ENCODE data around the gene ENOSF1.

The ENOSF1 gene

DNA sequence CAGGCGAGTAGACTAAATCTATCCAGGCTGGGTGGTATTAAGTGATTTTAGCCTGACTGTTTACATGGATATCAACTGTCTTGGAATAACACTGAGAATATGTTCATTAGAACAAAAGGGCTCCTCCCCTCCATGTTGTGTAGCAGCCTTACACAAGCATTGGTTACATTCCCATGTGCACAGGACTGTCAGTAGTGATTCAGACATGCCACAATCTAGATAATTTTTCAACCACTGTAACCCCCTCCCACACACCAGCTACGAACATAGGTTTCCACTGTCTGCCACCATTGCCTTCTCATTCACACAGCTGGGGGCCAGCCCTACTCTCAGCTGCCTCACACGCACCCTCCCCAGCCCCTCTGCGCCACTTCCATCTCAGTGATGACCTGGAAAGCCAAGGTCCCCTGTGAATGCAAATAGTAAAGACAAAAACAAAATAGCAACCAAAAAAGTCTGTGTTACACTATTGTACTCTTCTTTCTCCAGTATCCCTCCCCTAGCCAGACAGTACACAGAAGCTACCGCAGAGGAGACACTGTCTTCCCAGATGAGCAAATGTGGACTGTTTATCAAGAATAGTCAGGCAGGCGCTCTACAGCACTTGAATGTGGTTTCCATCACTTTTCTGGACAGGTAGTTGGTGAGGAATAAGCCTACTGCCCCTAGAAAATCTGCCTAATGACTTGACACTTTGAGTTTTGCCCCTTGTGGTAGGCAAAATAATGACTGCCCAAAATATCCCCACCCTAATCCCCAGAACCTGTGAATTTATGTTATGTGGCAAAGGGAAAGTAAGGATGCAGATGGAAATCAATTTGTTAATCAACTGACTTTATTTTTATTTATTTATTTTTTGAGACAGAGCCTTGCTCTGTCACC lies 82.9 kb downstream of the ENOSF1 start:
- DNase-seq, result no peak

DNA sequence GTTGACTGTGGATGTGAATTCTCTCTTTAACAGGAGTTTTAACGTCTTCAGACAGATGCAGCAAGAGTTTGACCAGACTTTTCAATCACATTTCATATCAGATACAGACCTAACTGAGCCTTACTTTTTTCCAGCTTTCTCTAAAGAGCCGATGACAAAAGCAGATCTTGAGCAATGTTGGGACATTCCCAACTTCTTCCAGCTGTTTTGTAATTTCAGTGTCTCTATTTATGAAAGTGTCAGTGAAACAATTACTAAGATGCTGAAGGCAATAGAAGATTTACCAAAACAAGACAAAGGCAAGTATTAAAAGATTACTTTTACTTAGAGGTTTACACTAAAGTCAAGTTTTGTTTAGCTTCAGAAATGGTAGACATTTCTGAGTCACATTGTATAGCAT lies 85.2 kb downstream of the ENOSF1 start:
- peak; percentile 6 for DNase-seq

DNA sequence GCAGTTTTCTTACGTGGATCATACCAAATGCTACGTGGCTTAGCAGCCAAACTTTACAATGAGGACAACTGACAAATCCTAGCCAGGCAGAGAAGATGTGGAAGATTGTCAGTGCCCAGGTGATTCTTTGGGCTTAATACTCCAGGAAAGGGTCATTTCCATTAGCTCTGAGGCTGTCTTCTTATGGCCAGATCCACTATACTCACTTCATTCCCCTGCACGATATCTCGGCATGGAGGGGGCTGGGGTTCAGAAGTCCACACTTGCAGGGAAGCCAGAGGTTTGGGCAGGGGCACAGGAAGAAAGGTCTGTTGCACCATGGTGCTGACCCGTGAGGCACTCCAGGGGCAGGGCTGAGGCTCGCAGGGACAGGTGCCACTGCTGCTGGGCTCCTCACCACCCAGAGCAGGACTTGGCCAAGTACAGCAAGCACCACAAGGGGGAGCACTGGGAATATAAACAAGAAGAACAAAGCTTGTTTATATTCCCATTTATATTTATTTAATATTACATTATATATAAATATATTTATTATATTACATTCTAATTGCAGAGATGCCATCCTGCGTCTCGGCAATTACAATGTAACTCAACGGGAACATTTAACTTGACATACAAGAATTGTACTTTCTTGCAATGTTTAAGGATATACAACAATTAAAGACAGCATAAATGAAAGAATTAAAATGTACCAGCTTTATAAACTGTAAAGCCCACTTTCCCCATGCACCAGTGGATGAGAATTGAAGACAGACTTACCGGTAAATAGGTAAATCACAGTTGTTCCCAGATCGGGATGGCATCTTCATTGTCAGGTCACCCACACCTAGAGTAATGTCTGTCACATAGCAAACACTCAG lies 88.4 kb downstream of the ENOSF1 start:
- peak; percentile 63 for DNase-seq

DNA sequence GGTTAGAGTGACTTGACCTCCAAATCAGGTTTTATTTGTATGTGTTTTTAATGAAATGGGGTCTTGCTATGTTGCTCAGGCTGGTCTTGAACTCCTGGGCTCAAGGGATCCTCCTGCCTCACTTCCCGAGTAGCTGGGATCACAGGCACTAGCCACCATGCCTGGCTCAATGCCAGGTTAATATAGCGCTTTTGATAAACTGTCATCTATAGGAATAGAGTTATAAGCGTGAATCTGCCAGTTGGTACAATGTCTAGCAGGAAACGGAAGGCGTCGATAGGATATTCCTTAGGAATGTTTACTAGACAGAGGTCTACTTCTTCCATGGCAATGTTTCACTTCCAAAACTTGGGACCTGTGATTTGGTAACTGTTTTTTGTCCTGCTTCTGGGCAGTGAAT lies 90.1 kb downstream of the ENOSF1 start:
- DNase-seq, result no peak

DNA sequence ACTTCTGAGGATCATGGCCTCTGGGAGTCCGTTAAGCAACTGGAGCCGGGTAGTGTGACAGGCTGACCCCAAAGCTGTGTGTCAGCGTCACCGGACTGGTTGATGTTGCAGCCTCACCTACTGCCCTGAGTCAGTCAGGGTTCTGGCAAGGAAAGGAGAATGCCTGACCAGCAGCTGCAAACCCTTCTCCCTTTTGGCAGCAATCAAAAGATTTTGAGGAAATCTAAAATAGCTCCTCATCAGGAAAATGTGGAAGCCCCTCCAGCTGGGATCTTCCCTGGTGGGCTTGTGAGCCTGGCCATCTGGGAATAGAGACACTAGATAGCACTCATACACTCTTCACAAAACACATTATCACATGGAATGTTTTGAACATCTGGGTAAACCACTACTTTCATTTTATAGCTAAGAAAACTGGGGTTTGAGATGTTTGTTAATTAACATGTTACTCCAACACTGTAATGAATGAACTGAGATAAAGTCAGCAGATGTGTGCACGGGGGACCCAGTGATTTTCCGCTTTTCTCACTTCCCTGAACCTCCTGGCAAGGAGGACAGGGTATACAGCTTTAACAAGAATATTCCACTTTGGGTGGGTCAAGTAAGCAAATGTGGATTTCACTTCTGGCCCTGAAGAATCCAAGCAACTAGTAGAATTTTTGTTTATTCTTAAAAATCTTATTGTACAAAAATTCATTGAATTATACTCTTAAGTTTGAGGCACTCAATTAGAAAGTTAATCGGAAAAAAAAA lies 91.0 kb downstream of the ENOSF1 start:
- DNase-seq, result no peak
